HepG2 (cell line): ENCODE measurements around the gene CYP2A6. TPM values are rescaled to one million over a fixed set of nuclear protein-coding genes. Genes with fewer than 3 reads are reported as not detected.
"Not testable (repeated sequence)": the region's sequence is repeated elsewhere in the genome, so short reads cannot be mapped to it uniquely, and the experiment has no call there.

ENCODE experiments used
- ATAC-seq: fragments of 200-7000 bp; cut with Tn5 transposase; 3 replicates; pipeline ENCODE4 v1.9.1; 2020; ENCODE audit warnings: mild to moderate bottlenecking, moderate library complexity
- BruUV-seq: library from RNA; stranded (reverse); fragments of 400-500 nt; replicated peaks from 2 replicates; lab custom pipeline; 2021; lab: Mats Ljungman, UMichigan
- CTCF ChIA-PET: fragments of 300-600 bp; formaldehyde crosslinking; extraction: SDS; loops from one replicate; lab custom pipeline; 2021; ENCODE audit warnings: low total read pairs, inconsistent platforms, low intra/inter-chr PET ratio; lab: Yijun Ruan, JAX
- POLR2A ChIA-PET: fragments of 350-600 bp; sonication (Branson Sonifier 250); formaldehyde crosslinking; loops from one replicate; lab custom pipeline; 2020; ENCODE audit warnings: antibody characterized with exemption, inconsistent platforms; lab: Yijun Ruan, JAX
- DNase-seq: peaks from one replicate; pipeline ENCODE4 v3.0.0-alpha.2; 2015; ENCODE audit warnings: low spot score
- FAIRE-seq: peaks from 3 replicates; lab custom pipeline; 2011; peaks lifted over from hg19 to GRCh38; lab: Jason Lieb, UNC
- H2AFZ ChIP-seq: one replicate; pipeline ENCODE4 v1.6.1; 2011; ENCODE audit warnings: low read length, inconsistent platforms
- H3K27ac ChIP-seq: fragments of 300-600 bp; 3 replicates; pipeline ENCODE4 v1.8.0; 2011; ENCODE audit warnings: mixed run types, mild to moderate bottlenecking, mixed read lengths, low read length, inconsistent platforms; ENCODE audit not compliant: insufficient read depth; ENCODE audit errors: extremely low read length
- H3K27me3 ChIP-seq, 2 experiments: fragments of 200-600 bp in 1 of 2; 2 replicates in 1 of 2; 3 replicates in 1 of 2; pipeline versions ENCODE4 v1.6.0 to v1.8.0; 2011; ENCODE audit warnings: low read length in 2 of 2, mild to moderate bottlenecking in 2 of 2, moderate library complexity in 2 of 2, inconsistent platforms in 1 of 2; ENCODE audit not compliant: insufficient read depth in 2 of 2, control insufficient read depth in 1 of 2
- H3K36me3 ChIP-seq, 2 experiments: fragments of 200-600 bp in 1 of 2; replicated peaks in 1 of 2; 2 replicates in 1 of 2; 3 replicates in 1 of 2; pipeline versions ENCODE4 v1.5.1 to v1.8.0; 2011; ENCODE audit warnings: low read length in 2 of 2, inconsistent platforms in 1 of 2; ENCODE audit not compliant: insufficient read depth in 2 of 2, control insufficient read depth in 1 of 2
- H3K4me1 ChIP-seq: 2 replicates; pipeline ENCODE4 v1.5.1; 2012; ENCODE audit warnings: low read length, inconsistent platforms; ENCODE audit not compliant: insufficient read depth
- H3K4me2 ChIP-seq: 2 replicates; pipeline ENCODE4 v1.6.0; 2011; ENCODE audit warnings: low read depth, low read length, inconsistent platforms
- H3K4me3 ChIP-seq, 3 experiments: fragments of 200-600 bp in 1 of 3; sonication (generic), shearing (Covaris generic) in 1 of 3; replicated peaks in 1 of 3; 2 replicates each; pipeline ENCODE4 v1.5.1; 2011 to 2016; ENCODE audit warnings: low read length in 3 of 3, inconsistent platforms in 2 of 3, low read depth in 2 of 3, mild to moderate bottlenecking in 2 of 3, control low read depth in 1 of 3, mixed read lengths in 1 of 3; ENCODE audit not compliant: insufficient read depth in 1 of 3
- H3K79me2 ChIP-seq: one replicate; pipeline ENCODE4 v1.6.1; 2011; ENCODE audit warnings: low read length, inconsistent platforms; ENCODE audit not compliant: insufficient read depth
- H3K9ac ChIP-seq: 2 replicates; pipeline ENCODE4 v1.6.0; 2011; ENCODE audit warnings: mild to moderate bottlenecking, low read depth, low read length, inconsistent platforms; ENCODE audit not compliant: insufficient read depth
- H3K9me3 ChIP-seq: 2 replicates; pipeline ENCODE4 v1.5.1; 2012; ENCODE audit warnings: mild to moderate bottlenecking, low read length
- H4K20me1 ChIP-seq: 2 replicates; pipeline ENCODE4 v1.6.0; 2011; ENCODE audit warnings: inconsistent platforms, mild to moderate bottlenecking, low read length, moderate library complexity; ENCODE audit not compliant: insufficient read depth
- ZBTB33 ChIP-seq: sonication (generic); formaldehyde crosslinking; IDR thresholded peaks from 2 replicates; pipeline ENCODE4 v1.4.0; 2020; ENCODE audit warnings: missing genetic modification reagents
- WGBS: methylation state at CpG from one replicate; pipeline ENCODE4 v1.1.6; 2017; ENCODE audit warnings: low lambda C conversion rate; 5-methylcytosine and 5-hydroxymethylcytosine counted together
- in situ Hi-C: cut with HindIII; loops from 2 replicates; pipeline ENCODE4 v1.10.0; 2017; ENCODE audit warnings: low pct_unique_long_range_greater_than_20kb; ENCODE audit not compliant: extremely low pct_ligation_motif_present
- intact Hi-C: fragments of 100-400 bp; cut with micrococcal nuclease; formaldehyde crosslinking; loops from one replicate; pipeline ENCODE4 v1.10.0; 2022; ENCODE audit not compliant: unreplicated experiment
- polyA plus RNA-seq, 8 experiments: library from polyadenylated mRNA; depleted of rRNA in 3 of 8; stranded (reverse) in 7 of 8; unstranded in 1 of 8; fragments of >200 nt; fragmentation: Illumina TruSeq in 4 of 8; extraction: Trizol in 4 of 8; gene quantifications; 2 replicates each; pipeline versions ENCODE4 v1.2.1 to v1.2.3, GENCODE V29; 2011 to 2016; ENCODE audit warnings: low read depth in 4 of 8, missing spikeins in 1 of 8, mixed read lengths in 1 of 8; ENCODE audit not compliant: insufficient read depth in 1 of 8
- total RNA-seq, 5 experiments: library from RNA; depleted of rRNA; stranded (reverse); fragments of >200 nt; fragmentation: Illumina TruSeq; extraction: Trizol; gene quantifications; 2 replicates each; pipeline ENCODE4 v1.2.3, GENCODE V29; 2016; ENCODE audit warnings: low read depth in 1 of 5
- TF ChIP-seq, protein P1 (sequence below): fragments of 450-650 bp; IDR thresholded peaks from 2 replicates; pipeline ENCODE4 v1.6.1; 2016

CYP2A6 gene
- total and polyA plus RNA-seq, 2 of the 13 experiments (the other 11 are each of a cell fraction or from before 2014, with no cell fraction given): not detected

DNA sequence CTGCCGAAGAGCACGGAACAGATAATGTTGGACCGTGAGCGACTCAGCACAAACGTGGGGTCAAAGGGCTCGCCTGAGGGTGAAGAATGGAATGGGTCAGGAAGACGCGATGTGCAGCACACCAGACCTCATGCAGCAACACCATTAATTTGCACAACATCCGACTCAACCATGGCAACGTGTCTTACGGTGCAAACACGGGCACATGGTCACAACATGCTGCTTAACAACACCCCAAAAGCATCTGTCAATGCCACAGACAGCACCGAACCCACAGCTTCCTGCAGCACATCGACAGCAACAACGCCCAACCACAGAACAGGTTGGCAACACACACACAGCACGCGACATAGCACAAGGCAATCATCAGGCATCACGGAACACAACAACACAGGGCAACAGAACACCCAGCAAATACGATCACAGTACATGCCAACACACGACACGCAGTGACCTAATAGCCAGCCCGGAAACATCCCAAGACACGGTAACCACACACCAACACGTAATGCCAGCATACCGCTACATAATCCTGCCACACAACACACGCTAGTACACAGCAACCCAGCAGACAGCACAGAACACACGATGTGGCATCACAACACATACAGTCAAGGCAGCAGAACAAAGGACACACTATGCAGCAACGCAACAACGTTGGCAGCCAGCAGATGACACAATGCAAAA, 23.4 kb downstream of the CYP2A6 start:
- H4K20me1 ChIP-seq, ATAC-seq, CTCF ChIA-PET, H2AFZ ChIP-seq, FAIRE-seq, intact Hi-C loops, H3K9ac ChIP-seq, H3K27me3 ChIP-seq, DNase-seq, H3K27ac ChIP-seq, H3K4me2 ChIP-seq, POLR2A ChIA-PET, BruUV-seq, in situ Hi-C loops, H3K4me3 ChIP-seq, H3K79me2 ChIP-seq, H3K9me3 ChIP-seq, H3K36me3 ChIP-seq: not testable (repeated sequence)
- WGBS: 93% methylated on average over 29 of the region's 29 CpGs
- H3K4me1 ChIP-seq: peaks cover 37% of the 10 kb centered on the region
- TF ChIP-seq, protein P1, sequence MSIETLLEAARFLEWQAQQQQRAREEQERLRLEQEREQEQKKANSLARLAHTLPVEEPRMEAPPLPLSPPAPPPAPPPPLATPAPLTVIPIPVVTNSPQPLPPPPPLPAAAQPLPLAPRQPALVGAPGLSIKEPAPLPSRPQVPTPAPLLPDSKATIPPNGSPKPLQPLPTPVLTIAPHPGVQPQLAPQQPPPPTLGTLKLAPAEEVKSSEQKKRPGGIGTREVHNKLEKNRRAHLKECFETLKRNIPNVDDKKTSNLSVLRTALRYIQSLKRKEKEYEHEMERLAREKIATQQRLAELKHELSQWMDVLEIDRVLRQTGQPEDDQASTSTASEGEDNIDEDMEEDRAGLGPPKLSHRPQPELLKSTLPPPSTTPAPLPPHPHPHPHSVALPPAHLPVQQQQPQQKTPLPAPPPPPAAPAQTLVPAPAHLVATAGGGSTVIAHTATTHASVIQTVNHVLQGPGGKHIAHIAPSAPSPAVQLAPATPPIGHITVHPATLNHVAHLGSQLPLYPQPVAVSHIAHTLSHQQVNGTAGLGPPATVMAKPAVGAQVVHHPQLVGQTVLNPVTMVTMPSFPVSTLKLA: 0 out of 2 replicates have a peak, but pooled peaks have one; percentile 19
- TF ChIP-seq ZBTB33: peak; percentile 54; the same call in 1 of the 2 replicates

DNA sequence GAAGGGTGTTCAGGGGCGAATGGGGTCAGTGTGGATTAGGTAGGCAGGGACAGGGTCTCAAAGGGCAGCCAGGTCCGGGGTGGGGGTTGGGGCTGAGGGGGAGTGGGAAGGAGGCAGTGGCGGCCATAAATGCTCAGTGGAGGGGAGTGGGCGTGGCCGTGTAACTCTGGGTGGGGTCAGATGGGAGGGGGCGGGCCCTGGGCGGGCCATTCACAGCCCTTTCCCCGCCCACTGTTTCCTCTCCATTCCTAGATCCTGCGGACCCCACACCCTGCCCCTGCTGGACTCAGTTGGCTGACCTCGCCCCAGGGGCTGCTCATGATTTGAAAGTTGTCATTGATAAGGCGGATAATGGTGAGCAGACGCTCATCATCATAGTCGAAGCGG, 23.9 kb downstream of the CYP2A6 start:
- H3K27ac ChIP-seq, H3K79me2 ChIP-seq, ATAC-seq, FAIRE-seq, DNase-seq, H3K4me2 ChIP-seq, H3K27me3 ChIP-seq, H3K36me3 ChIP-seq, H3K9me3 ChIP-seq, intact Hi-C loops, in situ Hi-C loops, BruUV-seq, POLR2A ChIA-PET, H3K4me3 ChIP-seq, H3K9ac ChIP-seq, H2AFZ ChIP-seq, CTCF ChIA-PET, H4K20me1 ChIP-seq: not testable (repeated sequence)
- WGBS: 93% methylated on average over 8 of the region's 14 CpGs
- peaks cover 32% of the 10 kb centered on the region for H3K4me1 ChIP-seq

DNA sequence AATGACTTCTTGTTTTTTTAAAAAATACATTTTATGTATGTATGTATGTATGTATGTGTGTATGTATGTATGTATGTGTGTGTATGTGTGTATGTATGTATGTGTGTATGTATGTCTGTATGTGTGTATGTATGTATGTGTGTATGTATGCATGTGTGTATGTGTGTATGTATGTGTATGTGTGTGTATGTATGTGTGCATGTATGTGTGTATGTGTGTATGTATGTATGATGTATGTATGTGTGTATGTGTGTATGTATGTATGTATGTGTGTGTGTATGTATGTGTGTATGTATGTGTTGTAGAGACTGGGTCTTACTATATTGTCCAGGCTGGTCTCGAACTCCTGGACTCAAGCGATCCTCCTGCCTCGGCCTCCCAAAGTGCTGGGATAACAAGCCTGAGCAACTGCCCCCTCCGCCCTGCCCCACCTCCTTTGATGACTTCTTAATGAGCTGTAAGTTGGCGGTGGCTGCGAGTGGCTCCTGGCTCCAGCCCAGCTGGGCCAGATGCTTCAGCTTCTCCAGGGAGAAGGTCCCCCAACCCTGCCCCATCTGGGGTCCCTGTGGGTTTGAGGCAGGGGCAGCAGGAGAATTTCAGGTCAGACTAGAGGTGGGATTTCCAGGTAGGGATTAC, 24.7 kb downstream of the CYP2A6 start:
- no CpG with 5 or more reads among the region's 6 CpGs for WGBS
- H4K20me1 ChIP-seq, DNase-seq, H3K79me2 ChIP-seq, intact Hi-C loops, H3K9ac ChIP-seq, H3K4me2 ChIP-seq, CTCF ChIA-PET, in situ Hi-C loops, H3K27me3 ChIP-seq, H3K9me3 ChIP-seq, H3K36me3 ChIP-seq, BruUV-seq, ATAC-seq, H3K4me3 ChIP-seq, H2AFZ ChIP-seq, H3K27ac ChIP-seq, POLR2A ChIA-PET: not testable (repeated sequence)
- peak; percentile 61 for FAIRE-seq
- H3K4me1 ChIP-seq: peaks cover 28% of the 10 kb centered on the region
